SK-N-MC (cell line): ENCODE results near the gene C2CD2.

Experiments used
- EZH2 ChIP-seq: fragments of 200-600 bp; sonication (generic); IDR thresholded peaks from one replicate; pipeline ENCODE4 v1.6.1; 2017; ENCODE audit warnings: antibody characterized with exemption
- FOXP2 ChIP-seq: optimal IDR thresholded peaks from 2 replicates; pipeline ENCODE3; 2011; ENCODE audit warnings: mild to moderate bottlenecking, moderate library complexity; ENCODE audit not compliant: insufficient read depth; ENCODE audit errors: extremely low read length, control extremely low read depth
- POLR2AphosphoS5 ChIP-seq: IDR thresholded peaks from 2 replicates; pipeline ENCODE4 v1.6.1; 2012; ENCODE audit warnings: mild to moderate bottlenecking, low read depth, low read length, borderline replicate concordance

- TF ChIP-seq POLR2AphosphoS5 (no peak), EZH2 (no peak), FOXP2 (no peak)
These were observed 86.5 kb downstream of the C2CD2 start for GRCh38 chr21:41867313-41867712.
